ENCODE measurements around the gene RAB8A. TPM values are rescaled to one million over a fixed set of nuclear protein-coding genes. Genes with fewer than 3 reads are reported as not detected.

RAB8A gene
- total and polyA plus RNA-seq, 12 donors, result 32.0 to 143 (median 67.3) TPM

GRCh38 chr19:16073988-16074387, 37.7 kb upstream of the RAB8A start:
- H3K4me1 ChIP-seq (replicated peaks in 1 of 2), result peaks cover 17 to 33% of the 10 kb centered on the region in 2 donors
- DNase-seq, result peak in 1 of 7 donors; percentile 9
- no peak overlapping the region for H3K4me3 ChIP-seq
- no peaks in the 10 kb centered on the region for H3K9me3 ChIP-seq (replicated peaks in 1 of 3)
- 37 to 73% (median 59%) methylated on average over 2 to 3 of the region's 3 CpGs for WGBS, 4 donors
- H3K36me3 ChIP-seq (replicated peaks in 1 of 2), result no peaks in the 10 kb centered on the region
- no peaks in the 10 kb centered on the region for H3K27me3 ChIP-seq
- intact Hi-C loops (cut with DNase I), result loop anchor here in 1 of 2 donors (5.0 kb wide), 1 partner anchor 38 kb away; the partner anchor contains the start of gene RAB8A
- TF ChIP-seq POLR2A (IDR thresholded peaks at IDR 0.05) (no peak), CTCF (IDR thresholded peaks at IDR 0.05) (no peak)
- peak overlapping the region in 1 of 5 donors; percentile 99 for H3K27ac ChIP-seq

- 95 to 97% (median 96%) methylated on average over 10 of the region's 10 CpGs for WGBS, 4 donors
- Histone ChIP-seq H3K4me3 (no peak overlapping the region), H3K9me3 (replicated peaks in 1 of 3) (no peaks in the 10 kb centered on the region), H3K27ac (peak overlapping the region in 4 of 5 donors; percentile 95 to 99 (median 98)), H3K36me3 (replicated peaks in 1 of 2) (no peaks in the 10 kb centered on the region), H3K27me3 (no peaks in the 10 kb centered on the region), H3K4me1 (replicated peaks in 1 of 2) (peaks cover 24 to 40% of the 10 kb centered on the region in 2 donors)
- TF ChIP-seq POLR2A (IDR thresholded peaks at IDR 0.05), result no peak
- TF ChIP-seq CTCF (IDR thresholded peaks at IDR 0.05), result no peak
- peak in 1 of 7 donors; percentile 11 for DNase-seq
- intact Hi-C loops (cut with DNase I), result loop anchor here in 1 of 2 donors (5.0 kb wide), 1 partner anchor 38 kb away; the partner anchor contains the start of gene RAB8A
Measured at GRCh38 chr19:16074488-16075365, 37.0 kb upstream of the RAB8A start.

GRCh38 chr19:16075430-16076153, 36.1 kb upstream of the RAB8A start:
- Histone ChIP-seq H3K9me3 (replicated peaks in 1 of 3) (no peaks in the 10 kb centered on the region), H3K27me3 (no peaks in the 10 kb centered on the region), H3K27ac (peak overlapping the region; percentile 66 to 99 (median 96)), H3K4me1 (replicated peaks in 1 of 2) (peaks cover 24 to 37% of the 10 kb centered on the region in 2 donors), H3K36me3 (replicated peaks in 1 of 2) (no peaks in the 10 kb centered on the region), H3K4me3 (peak overlapping the region in 3 of 4 donors; percentile 82 to 92 (median 86))
- TF ChIP-seq POLR2A (IDR thresholded peaks at IDR 0.05) (peak in 1 of 2 donors; percentile 43), CTCF (IDR thresholded peaks at IDR 0.05) (no peak)
- intact Hi-C loops (cut with DNase I), result no loop called here
- 32 to 38% (median 35%) methylated on average over 19 to 21 of the region's 21 CpGs for WGBS, 4 donors
- DNase-seq, result peak in 1 of 7 donors; percentile 18

Data from adrenal gland (tissue), 12 donors.